ENCODE results near the gene FAM229A.
"Not testable (repeated sequence)": the region's sequence is repeated elsewhere in the genome, so short reads cannot be mapped to it uniquely, and the experiment has no call there.

The FAM229A gene

DNA sequence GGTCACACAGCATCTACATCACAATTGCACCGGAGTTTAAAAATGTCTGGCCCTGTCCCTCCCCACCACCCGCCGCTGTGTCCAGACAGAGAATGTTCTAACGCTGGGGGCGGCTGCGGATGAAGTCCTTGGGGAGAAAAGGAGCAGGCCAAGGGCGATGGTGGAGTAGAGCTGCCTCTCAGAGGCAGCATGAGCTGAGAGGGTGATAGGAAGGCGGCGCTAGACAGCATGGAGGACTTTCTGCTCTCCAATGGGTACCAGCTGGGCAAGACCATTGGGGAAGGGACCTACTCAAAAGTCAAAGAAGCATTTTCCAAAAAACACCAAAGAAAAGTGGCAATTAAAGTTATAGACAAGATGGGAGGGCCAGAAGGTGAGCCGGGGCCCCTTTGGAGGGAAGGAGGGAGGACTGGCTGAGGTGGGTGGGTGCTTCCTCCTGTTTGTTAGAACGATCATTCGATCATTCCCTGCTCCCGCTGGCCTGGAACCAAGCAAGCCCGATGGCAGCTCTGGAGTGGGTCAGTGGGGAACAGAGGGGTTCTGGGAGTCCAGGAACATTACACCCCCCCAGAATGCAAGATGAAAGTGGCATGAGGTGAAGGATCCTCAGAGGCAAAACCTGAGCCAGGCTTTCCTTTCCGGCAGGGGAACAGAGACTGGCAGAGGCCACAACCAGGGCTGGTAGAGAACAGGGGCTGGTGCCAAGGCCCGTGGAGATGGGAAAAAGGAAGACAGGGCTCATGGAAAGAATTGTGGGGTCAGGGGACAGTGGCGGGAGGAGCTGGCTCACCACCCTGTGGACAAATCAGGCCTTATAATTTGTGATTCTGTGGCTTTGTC, at the start of gene FAM229A, which contains the start of gene TSSK3:
Gene FAM229A (minus strand): TSS at position 12 of the 840 bp plus-strand sequence. CDS start 394 bp downstream, outside the sequence.
Gene TSSK3 (plus strand): TSS at position 66 of the 840 bp plus-strand sequence. CDS start 163 bp downstream, at position 229.
- no peak for DNase-seq

DNA sequence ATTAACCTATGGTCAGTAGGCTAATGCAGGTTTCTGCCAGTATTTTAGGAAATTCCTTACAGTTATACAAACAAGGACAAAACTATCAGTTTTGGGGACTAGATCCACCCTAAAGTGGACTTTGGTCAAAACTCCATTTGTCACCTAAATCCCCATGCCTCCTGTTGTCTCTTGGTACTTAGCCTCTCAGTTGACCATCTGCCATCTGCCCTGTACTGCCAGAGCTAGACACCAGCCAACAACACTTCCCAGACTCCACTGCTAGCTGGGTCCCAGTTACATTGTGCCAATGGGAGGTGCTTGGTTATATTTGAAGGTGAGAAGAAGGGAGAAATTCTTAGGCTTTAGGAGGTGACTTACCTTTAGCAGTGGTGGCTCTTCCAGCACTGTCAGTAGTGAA, 49.0 kb upstream of the FAM229A start:
- peak in 1 of 2 experiments; percentile 23 for DNase-seq

GRCh38 chr1:32406629-32407111, 44.4 kb upstream of the FAM229A start:
- DNase-seq = no peak

- no peak for DNase-seq
Measured at GRCh38 chr1:32405672-32406467, 43.6 kb upstream of the FAM229A start.

DNA sequence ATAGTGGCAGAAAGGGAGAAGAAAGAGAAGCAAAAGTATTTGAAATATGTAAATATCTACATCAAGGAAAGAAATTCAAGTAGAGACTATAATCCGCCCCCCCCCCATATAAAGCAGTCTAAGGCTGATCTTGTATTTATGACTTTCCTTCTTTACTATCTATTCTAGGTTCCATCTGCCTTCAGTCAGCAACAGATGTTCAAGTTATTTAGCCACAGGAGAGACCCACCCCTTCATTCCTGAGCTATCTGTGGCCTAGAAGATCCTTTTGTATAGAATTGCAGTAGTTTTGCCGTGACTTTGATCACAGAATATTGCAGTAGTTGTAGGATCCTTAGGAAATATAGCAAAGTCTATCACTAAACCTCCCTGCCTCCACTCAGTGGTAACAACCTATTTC, 42.7 kb upstream of the FAM229A start:
- DNase-seq = no peak

DNA sequence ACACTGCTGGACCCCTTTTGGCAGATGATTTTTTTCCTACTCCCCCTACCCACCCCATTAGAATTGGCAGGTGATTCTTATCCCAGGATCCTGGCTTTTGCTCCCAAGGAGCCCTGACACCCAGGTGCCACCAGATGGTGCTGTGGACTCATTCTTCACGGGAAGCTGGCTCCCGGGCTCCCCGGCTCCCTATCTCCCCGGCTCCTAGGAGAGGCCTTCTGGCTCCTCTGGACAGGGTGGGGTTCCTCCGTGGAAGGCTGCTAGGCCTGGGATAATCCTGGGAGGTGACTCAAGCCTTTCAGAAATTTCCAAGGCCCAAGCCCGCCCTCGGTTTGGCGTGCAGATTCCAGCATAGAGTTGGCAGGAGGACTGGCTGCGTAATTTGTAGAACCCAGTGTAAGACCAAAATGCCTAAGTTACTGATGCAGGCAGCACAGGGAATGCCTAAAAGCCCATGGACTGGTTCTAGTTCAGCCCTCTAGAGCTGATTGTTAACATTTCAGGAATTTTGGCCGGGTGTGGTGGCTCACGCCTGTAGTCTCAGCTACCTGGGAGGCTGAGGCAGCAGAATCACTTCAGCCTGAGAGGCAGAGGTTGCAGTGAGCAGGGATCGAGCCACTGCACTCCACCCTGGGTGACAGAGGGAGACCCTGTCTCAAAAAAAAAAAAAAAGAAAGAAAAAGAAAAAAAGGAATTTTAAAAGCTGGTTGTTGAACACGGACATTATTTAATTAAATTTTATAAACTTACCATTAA, 38.8 kb upstream of the FAM229A start:
- DNase-seq = peak; percentile 84 to 89

GRCh38 chr1:32399843-32400242, 37.6 kb upstream of the FAM229A start:
- no peak for DNase-seq

- no peak for DNase-seq
Measured at GRCh38 chr1:32398401-32398800, 36.1 kb upstream of the FAM229A start.

DNA sequence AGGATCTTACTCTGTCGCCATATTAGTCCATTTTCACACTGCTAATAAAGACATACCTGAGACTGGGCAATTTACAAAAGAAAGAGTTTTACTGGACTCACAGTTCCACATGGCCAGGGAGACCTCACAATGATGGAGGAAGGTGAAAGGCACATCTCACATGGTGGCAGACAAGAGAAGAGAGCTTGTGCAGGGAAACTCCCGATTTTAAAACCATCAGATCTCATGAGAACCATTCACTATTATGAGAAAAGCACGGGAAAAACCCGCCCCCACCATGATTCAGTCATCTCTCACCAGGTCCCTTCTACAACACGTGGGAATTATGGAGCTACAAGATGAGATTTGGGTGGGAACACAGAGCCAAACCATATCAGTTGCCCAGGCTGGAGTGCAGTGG, 34.2 kb upstream of the FAM229A start:
- not testable (repeated sequence) for DNase-seq

- peak; percentile 45 to 59 for DNase-seq
Measured at GRCh38 chr1:32394890-32395432, 32.7 kb upstream of the FAM229A start.

DNA sequence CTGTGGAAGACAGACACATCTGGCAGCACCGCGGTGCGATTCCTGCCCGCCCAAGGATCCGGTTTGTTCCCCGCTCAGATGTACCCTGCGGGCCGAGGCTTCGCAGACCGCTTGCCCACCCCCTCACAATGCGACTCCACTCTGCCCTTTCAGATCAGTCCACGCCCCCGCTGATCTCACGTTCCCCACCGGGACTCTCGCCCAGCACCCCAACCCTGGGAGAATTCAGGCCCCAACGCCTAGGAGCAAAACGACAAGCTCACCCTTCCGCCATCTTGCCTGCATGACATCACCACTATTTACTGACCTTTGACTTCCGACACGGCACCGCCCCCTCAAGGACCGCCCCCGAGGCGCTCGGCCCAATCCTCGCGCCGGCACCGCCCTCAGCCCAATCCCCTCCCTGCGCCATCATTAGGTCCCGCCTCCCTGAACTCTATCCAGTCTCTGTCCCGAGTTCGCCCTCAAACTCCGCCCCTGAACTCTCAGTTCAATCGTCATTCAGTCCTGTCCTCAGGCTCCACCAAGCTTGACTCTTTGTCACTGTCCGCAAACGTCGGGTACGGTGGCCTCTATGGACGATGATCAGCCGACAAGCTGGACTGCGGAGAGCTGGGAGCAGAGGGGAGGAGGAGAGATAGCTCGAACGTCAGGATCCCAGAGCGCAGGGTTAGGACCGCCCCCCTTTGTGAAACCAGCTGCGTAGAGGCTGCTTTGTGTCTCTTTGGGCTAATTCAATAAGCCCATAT, 32.0 kb upstream of the FAM229A start, which contains the start of gene BSDC1:
Gene BSDC1 (minus strand): TSS at position 301 of the 749 bp plus-strand sequence. CDS start 27 bp downstream, at position 274.
- peak; percentile 100 for DNase-seq

DNA sequence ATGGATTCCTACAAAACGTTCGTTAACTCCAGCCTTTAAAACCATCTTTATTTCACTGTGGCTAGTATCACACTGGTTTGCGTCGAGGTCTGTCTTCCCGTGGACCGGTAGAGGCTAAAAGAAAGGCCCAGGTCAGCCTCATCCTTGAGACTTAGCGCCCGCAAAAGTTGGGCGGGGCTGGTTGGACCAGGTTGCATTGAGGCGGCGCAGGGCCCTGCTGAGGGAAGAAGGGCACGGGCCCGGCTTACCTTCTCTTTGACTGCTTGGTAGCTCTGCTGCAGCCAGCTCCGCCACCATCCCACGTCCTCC, 31.5 kb upstream of the FAM229A start:
- peak in 1 of 2 experiments; percentile 40 for DNase-seq

DNA sequence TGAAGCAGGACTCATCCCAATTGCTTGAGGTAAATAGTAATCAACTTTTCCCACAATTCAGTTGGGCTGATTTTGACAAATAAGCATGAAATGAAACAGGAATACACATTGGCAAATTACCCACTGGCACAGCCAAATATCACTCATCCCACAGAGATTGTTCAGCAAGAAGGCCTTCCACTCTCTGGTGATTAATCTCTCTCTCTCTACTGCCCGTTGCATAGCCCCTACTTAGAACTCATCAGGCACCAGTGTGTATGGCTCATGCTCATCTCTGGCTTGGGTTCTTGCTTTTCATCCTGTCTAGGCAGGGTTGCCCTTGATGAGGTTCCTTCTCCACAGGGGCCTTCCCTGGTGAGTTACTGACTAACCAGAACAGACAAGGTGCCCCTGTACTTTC, 30.9 kb upstream of the FAM229A start:
- no peak for DNase-seq

DNA sequence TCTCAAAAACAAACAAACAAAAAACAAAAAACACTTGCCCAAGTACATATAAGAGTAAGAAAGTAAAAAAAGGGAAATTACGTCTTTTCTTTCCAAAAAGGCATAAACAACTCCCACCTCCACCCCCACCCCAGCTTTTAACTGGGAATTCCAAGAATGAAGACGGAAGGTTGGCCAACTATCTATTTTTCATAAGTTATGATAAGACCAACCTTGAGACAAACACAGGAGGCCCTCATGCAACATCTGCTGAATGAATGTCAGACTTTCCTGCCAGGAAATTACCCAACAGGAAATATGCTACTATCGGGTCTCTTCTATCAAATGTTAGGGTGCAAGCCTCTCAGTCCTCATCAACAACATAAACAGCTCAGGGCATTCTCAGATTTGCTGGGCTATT, 30.0 kb upstream of the FAM229A start:
- DNase-seq = no peak

GRCh38 chr1:32390904-32391870, 28.9 kb upstream of the FAM229A start:
- DNase-seq = no peak

- no peak for DNase-seq
Measured at GRCh38 chr1:32388641-32389040, 26.4 kb upstream of the FAM229A start.

DNA sequence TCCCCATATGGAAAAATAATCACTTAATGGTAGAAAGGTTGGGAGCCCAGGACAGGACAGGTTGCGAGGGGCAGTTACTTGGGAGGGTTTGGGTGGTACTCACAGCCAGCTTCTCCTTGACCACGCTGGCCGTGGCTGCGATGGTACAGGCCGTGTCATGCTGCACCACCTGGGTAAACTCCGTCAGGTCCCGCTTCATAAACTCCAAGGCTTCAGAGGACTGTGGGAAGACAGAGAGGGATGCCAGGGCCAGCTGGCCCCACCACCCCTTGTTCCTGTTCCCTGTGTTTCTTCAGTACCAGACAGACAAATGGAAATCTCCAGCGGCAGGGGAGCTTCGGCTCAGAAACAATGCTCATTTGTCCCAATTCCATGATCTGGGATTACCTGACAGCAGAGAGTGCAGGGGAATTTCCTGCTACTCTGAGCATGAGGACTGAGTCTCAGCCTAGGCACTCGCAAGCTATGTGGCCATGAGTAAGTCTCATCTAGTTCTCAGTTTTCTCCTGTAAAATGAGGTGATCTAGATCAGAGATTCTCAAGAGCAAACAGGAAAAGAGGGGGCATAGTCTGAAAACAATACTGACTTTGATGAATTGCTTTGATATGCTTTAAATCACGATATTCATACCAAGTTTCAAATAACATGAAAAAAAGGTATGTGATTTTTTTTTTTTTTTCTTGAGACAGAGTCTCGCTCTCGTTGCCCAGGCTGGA, 24.5 kb upstream of the FAM229A start:
- no peak for DNase-seq

DNA sequence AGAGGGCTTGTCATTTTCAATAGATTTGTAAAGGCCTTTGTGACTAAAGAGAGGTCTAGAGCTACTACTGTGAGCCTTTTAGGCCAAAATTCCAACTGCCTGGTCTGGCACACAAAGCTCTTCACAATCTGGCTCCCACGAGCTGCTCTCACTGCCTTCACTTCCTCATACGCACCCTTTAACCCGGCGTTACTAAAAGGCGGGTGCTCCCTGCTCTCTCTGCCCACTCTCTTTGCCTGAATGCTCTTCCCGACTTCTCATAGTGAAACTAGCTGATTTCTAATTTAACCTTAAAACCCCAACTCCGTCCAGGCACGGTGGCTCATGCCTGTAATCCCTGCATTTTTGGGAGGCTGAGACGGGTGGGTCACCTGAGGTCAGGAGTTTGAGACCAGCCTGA, 17.8 kb upstream of the FAM229A start:
- no peak for DNase-seq

DNA sequence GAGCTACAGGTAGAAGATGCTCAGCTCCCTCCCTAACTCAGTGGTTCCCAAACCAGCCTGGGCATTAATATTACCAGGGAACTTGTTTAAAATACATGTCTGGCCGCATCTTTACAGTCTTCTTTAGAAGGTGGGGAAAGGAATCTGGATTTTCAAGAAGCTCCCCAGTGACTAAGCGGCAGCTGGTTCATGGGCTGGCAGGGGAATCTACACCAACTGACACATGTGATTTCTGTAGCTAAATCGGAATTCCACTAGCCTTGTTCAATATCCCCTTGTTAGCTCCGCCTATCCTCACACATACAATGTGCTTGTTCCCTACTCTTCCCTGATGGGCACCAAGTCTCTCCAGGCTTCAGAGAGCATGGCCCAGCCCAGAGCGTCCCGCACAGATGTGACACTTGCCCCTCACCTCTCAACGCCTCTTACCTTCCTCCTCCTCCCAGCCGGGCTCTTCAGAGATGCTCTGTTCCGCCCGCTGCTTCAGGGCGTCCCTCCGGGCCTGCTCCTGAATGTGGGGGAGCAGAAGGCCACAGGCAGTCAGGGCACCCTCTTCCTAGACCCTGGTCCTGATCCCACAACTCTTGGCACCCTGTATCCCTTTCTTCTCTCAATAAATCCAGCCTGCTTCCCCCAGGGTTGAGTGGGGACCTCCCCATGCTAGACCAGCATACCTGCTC, 15.4 kb upstream of the FAM229A start:
- no peak for DNase-seq

Measured in SHP77 (cell line).